Prostate gland (tissue), 2 donors: ENCODE data around the gene KSR2. TPM values are rescaled to one million over a fixed set of nuclear protein-coding genes. Genes with fewer than 3 reads are reported as not detected.

ENCODE experiments used
- DNase-seq: peaks from one replicate; pipeline ENCODE4 v3.0.0-alpha.2; 2019; ENCODE audit warnings: low spot score
- H3K27ac ChIP-seq, 2 donors: fragments of 200-600 bp; sonication (generic); 2 replicates each; pipeline ENCODE4 v1.5.1; 2017 to 2019
- H3K27me3 ChIP-seq: fragments of 200-600 bp; sonication (generic); replicated peaks from 2 replicates; pipeline ENCODE4 v1.5.1; 2019; ENCODE audit not compliant: insufficient read depth
- H3K36me3 ChIP-seq, 2 donors: fragments of 200-600 bp; sonication (generic); 1 replicate in 1 of 2; 2 replicates in 1 of 2; pipeline versions ENCODE4 v1.5.1 to v1.8.1; 2017 to 2019
- H3K4me1 ChIP-seq: fragments of 200-600 bp; sonication (generic); replicated peaks from 2 replicates; pipeline ENCODE4 v1.5.1; 2019
- H3K4me3 ChIP-seq, 2 donors: fragments of 200-600 bp; sonication (generic); 2 replicates each; pipeline ENCODE4 v1.5.1; 2017 to 2019
- H3K9me3 ChIP-seq: fragments of 200-600 bp; sonication (generic); 2 replicates; pipeline ENCODE4 v1.5.1; 2017
- CTCF ChIP-seq, 4 experiments: fragments of 200-600 bp in 2 of 4; fragments of 450-650 bp in 2 of 4; sonication (generic) in 2 of 4; IDR thresholded peaks; 1 replicate in 3 of 4; 2 replicates in 1 of 4; pipeline ENCODE4 v1.5.1; 2016 to 2019; ENCODE audit warnings: antibody characterized with exemption in 4 of 4, mild to moderate bottlenecking in 2 of 4, moderate library complexity in 2 of 4
- POLR2A ChIP-seq: fragments of 450-650 bp; IDR thresholded peaks from one replicate; pipeline ENCODE4 v1.6.1; 2016; ENCODE audit warnings: antibody characterized with exemption, mild to moderate bottlenecking
- POLR2AphosphoS5 ChIP-seq: sonication (generic); formaldehyde crosslinking; IDR thresholded peaks from one replicate; pipeline ENCODE4 v1.6.1; 2017; ENCODE audit warnings: antibody characterized with exemption
- WGBS: methylation state at CpG from one replicate; pipeline ENCODE4 v1.1.5; 2018; 5-methylcytosine and 5-hydroxymethylcytosine counted together
- intact Hi-C: fragments of 100-400 bp; cut with DNase I; formaldehyde crosslinking; loops from one replicate; pipeline ENCODE4 v1.14.2; 2022
- total RNA-seq, 2 donors: library from RNA; depleted of rRNA; stranded (reverse); fragments of >200 nt; gene quantifications; one replicate each; pipeline ENCODE4 v1.1.0, GENCODE V29; 2016

KSR2 gene
- total RNA-seq, 2 donors from 2014 or later: 1.0 to 1.7 TPM

- WGBS: 50% methylated on average over 7 of the region's 7 CpGs
- Histone ChIP-seq H3K27ac (no peak overlapping the region), H3K27me3 (no peaks in the 10 kb centered on the region), H3K9me3 (no peaks in the 10 kb centered on the region), H3K36me3 (no peaks in the 10 kb centered on the region), H3K4me1 (peaks cover 5% of the 10 kb centered on the region), H3K4me3 (no peak overlapping the region)
- DNase-seq: no peak
- TF ChIP-seq POLR2AphosphoS5: no peak
- no peak for TF ChIP-seq POLR2A
- TF ChIP-seq CTCF (IDR thresholded peaks at IDR 0.05): no peak
- intact Hi-C loops: no loop called here
These were observed 179.4 kb downstream of the KSR2 start for GRCh38 chr12:117789195-117789912.

- Histone ChIP-seq H3K36me3 (no peaks in the 10 kb centered on the region), H3K4me3 (no peak overlapping the region), H3K27ac (no peak overlapping the region), H3K9me3 (no peaks in the 10 kb centered on the region), H3K4me1 (no peaks in the 10 kb centered on the region), H3K27me3 (no peaks in the 10 kb centered on the region)
- TF ChIP-seq POLR2A (no peak), POLR2AphosphoS5 (no peak), CTCF (IDR thresholded peaks at IDR 0.05) (no peak)
- 80% methylated on average over 5 of the region's 5 CpGs for WGBS
- no peak for DNase-seq
- intact Hi-C loops: no loop called here
These were observed 190.1 kb downstream of the KSR2 start for GRCh38 chr12:117778656-117779055.

- intact Hi-C loops: no loop called here
- Histone ChIP-seq H3K9me3 (no peaks in the 10 kb centered on the region), H3K27me3 (no peaks in the 10 kb centered on the region), H3K4me3 (no peak overlapping the region), H3K4me1 (no peaks in the 10 kb centered on the region), H3K36me3 (no peaks in the 10 kb centered on the region), H3K27ac (no peak overlapping the region)
- WGBS: 54% methylated on average over 5 of the region's 5 CpGs
- DNase-seq: no peak
- TF ChIP-seq POLR2AphosphoS5 (no peak), POLR2A (no peak), CTCF (IDR thresholded peaks at IDR 0.05) (no peak)
These were observed 193.6 kb downstream of the KSR2 start for GRCh38 chr12:117774941-117775775.

- Histone ChIP-seq H3K36me3 (no peaks in the 10 kb centered on the region), H3K4me3 (no peak overlapping the region), H3K9me3 (no peaks in the 10 kb centered on the region), H3K27me3 (peaks cover 2% of the 10 kb centered on the region), H3K4me1 (no peaks in the 10 kb centered on the region), H3K27ac (no peak overlapping the region)
- WGBS: 69% methylated on average over 3 of the region's 3 CpGs
- TF ChIP-seq CTCF (IDR thresholded peaks at IDR 0.05) (no peak), POLR2A (no peak), POLR2AphosphoS5 (no peak)
- no peak for DNase-seq
- intact Hi-C loops: no loop called here
These were observed 199.9 kb downstream of the KSR2 start for GRCh38 chr12:117768860-117769259.
